GM12878 (cell line): ENCODE data around the gene CNN2. TPM values are rescaled to one million over a fixed set of nuclear protein-coding genes. Genes with fewer than 3 reads are reported as not detected.

Experiments used
- ATAC-seq: fragments of 200-7000 bp; cut with Tn5 transposase; 3 replicates; pipeline ENCODE4 v1.9.1; 2020; ENCODE audit warnings: mild to moderate bottlenecking, moderate library complexity
- BruUV-seq: library from RNA; stranded (reverse); fragments of 400-500 nt; replicated peaks from 2 replicates; lab custom pipeline; 2021; lab: Mats Ljungman, UMichigan
- CTCF ChIA-PET: fragments of 300-600 bp; sonication (Branson Sonifier 250); formaldehyde crosslinking; extraction: SDS; loops from one replicate; lab custom pipeline; 2021; ENCODE audit warnings: inconsistent platforms; lab: Yijun Ruan, JAX
- POLR2A ChIA-PET: fragments of 350-600 bp; formaldehyde crosslinking; extraction: SDS; loops from one replicate; lab custom pipeline; 2021; ENCODE audit warnings: inconsistent platforms; lab: Charles Lee
- RAD21 ChIA-PET: fragments of 300-600 bp; sonication (Branson Sonifier 250); formaldehyde crosslinking; loops from one replicate; lab custom pipeline; 2023; ENCODE audit warnings: antibody characterized with exemption; ENCODE audit not compliant: unreplicated experiment; lab: Charles Lee
- SMC1A ChIA-PET: fragments of 300-600 bp; sonication (Branson Sonifier 250); formaldehyde crosslinking; loops from one replicate; lab custom pipeline; 2023; ENCODE audit not compliant: unreplicated experiment, uncharacterized antibody; lab: Charles Lee
- DNase-seq: peaks from one replicate; pipeline ENCODE4 v3.0.0-alpha.2; 2011; ENCODE audit warnings: low read depth, low spot score
- FAIRE-seq: peaks from 3 replicates; lab custom pipeline; 2011; peaks lifted over from hg19 to GRCh38; lab: Jason Lieb, UNC
- H2AFZ ChIP-seq: 2 replicates; pipeline ENCODE4 v1.6.0; 2011; ENCODE audit warnings: low read depth, low read length, control low read depth; ENCODE audit not compliant: control insufficient read depth
- H3K27ac ChIP-seq: 2 replicates; pipeline ENCODE4 v1.5.1; 2011; ENCODE audit warnings: control low read depth; ENCODE audit not compliant: control insufficient read depth, insufficient read depth
- H3K27me3 ChIP-seq, 2 experiments: replicated peaks in 1 of 2; 2 replicates each; pipeline versions ENCODE4 v1.6.0 to v1.6.1; 2011; ENCODE audit warnings: low read length in 1 of 2; ENCODE audit not compliant: control insufficient read depth in 2 of 2, insufficient read depth in 2 of 2
- H3K36me3 ChIP-seq, 2 experiments: 2 replicates each; pipeline ENCODE4 v1.5.1; 2011; ENCODE audit warnings: low read length in 1 of 2; ENCODE audit not compliant: control insufficient read depth in 2 of 2, insufficient read depth in 2 of 2
- H3K4me1 ChIP-seq: 2 replicates; pipeline ENCODE4 v1.6.1; 2011; ENCODE audit warnings: mild to moderate bottlenecking, low read length, moderate library complexity, mixed read lengths; ENCODE audit not compliant: control insufficient read depth, insufficient read depth
- H3K4me2 ChIP-seq: 2 replicates; pipeline ENCODE4 v1.6.0; 2011; ENCODE audit warnings: control low read depth; ENCODE audit not compliant: control insufficient read depth, insufficient read depth
- H3K4me3 ChIP-seq: fragments of 200-600 bp; sonication (generic); 2 replicates; pipeline ENCODE4 v1.5.1; 2016
- H3K79me2 ChIP-seq: 2 replicates; pipeline ENCODE4 v1.6.0; 2011; ENCODE audit warnings: low read length; ENCODE audit not compliant: control insufficient read depth, insufficient read depth
- H3K9ac ChIP-seq: 2 replicates; pipeline ENCODE4 v1.8.0; 2011; ENCODE audit warnings: low read length, control low read depth, mixed read lengths; ENCODE audit not compliant: control insufficient read depth, insufficient read depth
- H3K9me3 ChIP-seq: replicated peaks from 3 replicates; pipeline ENCODE4 v1.5.1; 2011; ENCODE audit warnings: mild to moderate bottlenecking, low read length; ENCODE audit not compliant: control insufficient read depth, insufficient read depth
- H4K20me1 ChIP-seq: 2 replicates; pipeline ENCODE4 v1.6.0; 2011; ENCODE audit not compliant: control insufficient read depth, insufficient read depth
- EGR1 ChIP-seq, 2 experiments: IDR thresholded peaks; 1 replicate in 1 of 2; 2 replicates in 1 of 2; pipeline ENCODE4 v1.6.1; 2011 to 2012; ENCODE audit warnings: low read depth in 2 of 2, low read length in 2 of 2, borderline replicate concordance in 1 of 2, mild to moderate bottlenecking in 1 of 2, moderate library complexity in 1 of 2
- MEF2A ChIP-seq: IDR thresholded peaks from 2 replicates; pipeline ENCODE4 v1.6.1; 2011; ENCODE audit warnings: low read depth, mild to moderate bottlenecking, low read length, moderate library complexity; ENCODE audit not compliant: insufficient read depth
- RUNX3 ChIP-seq: IDR thresholded peaks from 2 replicates; pipeline ENCODE4 v1.6.1; 2012; ENCODE audit warnings: low read length, inconsistent platforms
- TCF3 ChIP-seq: IDR thresholded peaks from 2 replicates; pipeline ENCODE4 v1.6.1; 2012; ENCODE audit warnings: low read depth, mild to moderate bottlenecking, low read length, borderline replicate concordance; ENCODE audit not compliant: insufficient read depth
- ZNF217 ChIP-seq: fragments of 450-650 bp; IDR thresholded peaks from 2 replicates; pipeline ENCODE4 v1.6.1; 2017; ENCODE audit warnings: antibody characterized with exemption, mild to moderate bottlenecking
- WGBS: methylation state at CpG from one replicate; pipeline ENCODE4 v1.1.6; 2016; ENCODE audit warnings: low lambda C conversion rate; ENCODE audit not compliant: insufficient replicate concordance, insufficient coverage; ENCODE audit errors: missing lambda C conversion rate; 5-methylcytosine and 5-hydroxymethylcytosine counted together
- in situ Hi-C: fragments of 300-500 bp; cut with MboI; formaldehyde crosslinking; loops from 9 replicates; pipeline ENCODE4 v1.14.3; 2018; ENCODE audit warnings: mixed read lengths
- intact Hi-C: fragments of 100-400 bp; cut with micrococcal nuclease; formaldehyde crosslinking; loops from one replicate; pipeline ENCODE4 v1.14.2; 2022; ENCODE audit not compliant: unreplicated experiment
- polyA plus RNA-seq, 11 experiments: library from polyadenylated mRNA; depleted of rRNA in 4 of 11; unstranded in 6 of 11; stranded (reverse) in 5 of 11; fragments of >200 nt; fragmentation: Nextera tagmentation in 4 of 11; fragmentation: Illumina TruSeq in 1 of 11; extraction: Ambion mirVana in 4 of 11; extraction: Trizol in 1 of 11; gene quantifications; 1 replicate in 1 of 11; 2 replicates in 10 of 11; pipeline versions ENCODE4 v1.2.1 to v1.2.3, GENCODE V29; 2011 to 2016; ENCODE audit warnings: inconsistent platforms in 2 of 11, missing spikeins in 2 of 11, low read depth in 1 of 11
- total RNA-seq, 4 experiments: library from RNA; depleted of rRNA in 3 of 4; stranded (reverse); fragments of >200 nt in 3 of 4; fragmentation: Illumina TruSeq in 1 of 4; extraction: Trizol in 1 of 4; gene quantifications; 2 replicates each; pipeline versions ENCODE4 v1.2.1 to v1.2.3, GENCODE V29; 2013 to 2021
- TF ChIP-seq, protein P1 (sequence below): IDR thresholded peaks from 2 replicates; pipeline ENCODE4 v1.6.1; 2011; ENCODE audit warnings: borderline replicate concordance, low read depth, mild to moderate bottlenecking, moderate library complexity, mixed read lengths, low read length; ENCODE audit not compliant: insufficient read depth; ENCODE audit errors: extremely low read length
- TF ChIP-seq, protein P2 (sequence below): fragments of 450-650 bp; IDR thresholded peaks from 2 replicates; pipeline ENCODE4 v1.6.1; 2016; ENCODE audit warnings: mild to moderate bottlenecking, moderate library complexity, borderline replicate concordance
- TF ChIP-seq, protein P3 (sequence below): IDR thresholded peaks from 2 replicates; pipeline ENCODE4 v1.6.1; 2011; ENCODE audit warnings: borderline replicate concordance, low read depth, mild to moderate bottlenecking, moderate library complexity, low read length; ENCODE audit not compliant: insufficient read depth, poor library complexity, severe bottlenecking
- TF ChIP-seq, protein P4 (sequence below): IDR thresholded peaks from 2 replicates; pipeline ENCODE4 v1.6.1; 2011; ENCODE audit warnings: low read depth, low read length, improper control_type of control experiment, borderline replicate concordance
- TF ChIP-seq, protein P5 (sequence below): fragments of 450-650 bp; conservative IDR thresholded peaks from 2 replicates; pipeline ENCODE4 v1.6.1; 2017; ENCODE audit warnings: mild to moderate bottlenecking, moderate library complexity

The CNN2 gene
- total and polyA plus RNA-seq, 10 of the 15 experiments (the other 5 are each of a cell fraction or from before 2014, with no cell fraction given) = 34.7 to 311 (median 172) TPM

DNA sequence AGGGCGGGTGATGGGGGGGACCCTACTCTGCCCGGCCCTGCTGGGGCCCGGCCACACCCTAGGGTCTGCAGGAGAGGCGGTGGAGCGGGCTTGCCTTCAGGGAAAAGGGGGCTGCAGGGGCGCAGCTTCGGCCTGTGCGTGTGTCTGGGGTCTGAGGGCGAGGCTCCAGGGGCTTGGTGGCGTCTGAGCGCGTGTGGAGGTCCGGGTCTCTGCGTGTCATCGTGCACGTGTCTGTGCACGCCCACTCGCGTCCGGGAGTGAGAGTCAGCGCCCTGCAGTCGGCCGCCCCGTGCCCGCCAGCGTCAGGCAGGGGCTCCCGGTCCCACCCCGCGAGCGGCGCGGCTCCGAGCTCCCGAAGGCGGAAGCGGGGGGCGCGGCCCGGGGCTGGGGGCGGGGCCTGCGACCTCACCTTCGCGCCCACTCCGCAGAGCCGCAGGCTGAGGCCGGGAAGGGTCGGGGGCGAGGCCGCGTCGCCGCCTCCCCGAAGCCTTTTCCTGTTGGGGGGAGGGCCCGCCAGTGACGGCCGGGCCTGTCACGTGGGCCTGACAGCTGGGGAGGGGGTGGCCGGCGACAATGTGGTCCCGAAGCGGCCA is 40.4 kb downstream of the CNN2 start, which contains the start of gene ARHGAP45:
Gene ARHGAP45, plus strand, starts transcription at position 420 of the 593 bp plus-strand sequence. CDS start 239 bp downstream, outside the sequence.
- POLR2A ChIA-PET = interaction anchor here (0.7 to 3.0 kb wide), 19 partner anchors 10 to 274 kb away, joined by 3 to 45 read pairs (median 5); partner anchors contain the start of genes ABCA7, CIRBP, CNN2 and GPX4
- H3K27ac ChIP-seq = peak within 1 kb of the TSS; percentile 95
- H3K9ac ChIP-seq = peak within 1 kb of the TSS; percentile 90
- H4K20me1 ChIP-seq = no peaks in the 10 kb centered on the region
- H3K27me3 ChIP-seq = no peaks in the 10 kb centered on the region
- peak; percentile 56 for ATAC-seq
- peak within 1 kb of the TSS; percentile 13; the same call in 1 of the 2 replicates for H2AFZ ChIP-seq
- under 1% methylated on average over 52 of the region's 61 CpGs for WGBS
- SMC1A ChIA-PET = interaction anchor here (0.9 to 2.1 kb wide), 9 partner anchors 9 to 109 kb away, joined by 3 to 12 read pairs (median 4); partner anchors contain the start of gene GPX4
- intact Hi-C loops = no loop called here
- peaks cover 0 to 7% of the 10 kb centered on the region in 2 experiments; a peak in 2 of 4 replicates for H3K36me3 ChIP-seq
- in situ Hi-C loops = no loop called here
- no peak for DNase-seq
- no peaks in the 10 kb centered on the region for H3K9me3 ChIP-seq
- FAIRE-seq = no peak
- H3K4me2 ChIP-seq = peak within 1 kb of the TSS; percentile 85
- H3K4me1 ChIP-seq = peaks cover 17% of the 10 kb centered on the region
- peak within 1 kb of the TSS; percentile 98 for H3K4me3 ChIP-seq
- CTCF ChIA-PET = interaction anchor here (0.8 to 2.2 kb wide), 9 partner anchors 10 to 203 kb away, joined by 3 to 14 read pairs (median 4); no protein-coding TSS in a partner anchor
- RAD21 ChIA-PET = interaction anchor here (1.0 to 2.4 kb wide), 19 partner anchors 9 to 199 kb away, joined by 3 to 19 read pairs (median 5); partner anchors contain the start of genes ABCA7, CNN2 and RNU6-2
- BruUV-seq = no TSS peak
- peaks cover 35% of the 10 kb centered on the region for H3K79me2 ChIP-seq
- TF ChIP-seq EGR1 (IDR thresholded peaks at IDR 0.05; ENCODE audit: borderline replicate concordance in 1 of 2, low read depth in 2 of 2, low read length in 2 of 2) (peak in 1 of 2 experiments; percentile 62; a peak in 2 of 3 replicates), ZNF217 (0 out of 2 replicates have a peak, but pooled peaks have one; percentile 30), TCF3 (0 out of 2 replicates have a peak, but pooled peaks have one; percentile 56), MEF2A (0 out of 2 replicates have a peak, but pooled peaks have one; percentile 11), RUNX3 (peak; percentile 31; the same call in 1 of the 2 replicates)
- TF ChIP-seq, protein P1, sequence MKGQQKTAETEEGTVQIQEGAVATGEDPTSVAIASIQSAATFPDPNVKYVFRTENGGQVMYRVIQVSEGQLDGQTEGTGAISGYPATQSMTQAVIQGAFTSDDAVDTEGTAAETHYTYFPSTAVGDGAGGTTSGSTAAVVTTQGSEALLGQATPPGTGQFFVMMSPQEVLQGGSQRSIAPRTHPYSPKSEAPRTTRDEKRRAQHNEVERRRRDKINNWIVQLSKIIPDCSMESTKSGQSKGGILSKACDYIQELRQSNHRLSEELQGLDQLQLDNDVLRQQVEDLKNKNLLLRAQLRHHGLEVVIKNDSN = peak; percentile 87
- TF ChIP-seq, protein P2, sequence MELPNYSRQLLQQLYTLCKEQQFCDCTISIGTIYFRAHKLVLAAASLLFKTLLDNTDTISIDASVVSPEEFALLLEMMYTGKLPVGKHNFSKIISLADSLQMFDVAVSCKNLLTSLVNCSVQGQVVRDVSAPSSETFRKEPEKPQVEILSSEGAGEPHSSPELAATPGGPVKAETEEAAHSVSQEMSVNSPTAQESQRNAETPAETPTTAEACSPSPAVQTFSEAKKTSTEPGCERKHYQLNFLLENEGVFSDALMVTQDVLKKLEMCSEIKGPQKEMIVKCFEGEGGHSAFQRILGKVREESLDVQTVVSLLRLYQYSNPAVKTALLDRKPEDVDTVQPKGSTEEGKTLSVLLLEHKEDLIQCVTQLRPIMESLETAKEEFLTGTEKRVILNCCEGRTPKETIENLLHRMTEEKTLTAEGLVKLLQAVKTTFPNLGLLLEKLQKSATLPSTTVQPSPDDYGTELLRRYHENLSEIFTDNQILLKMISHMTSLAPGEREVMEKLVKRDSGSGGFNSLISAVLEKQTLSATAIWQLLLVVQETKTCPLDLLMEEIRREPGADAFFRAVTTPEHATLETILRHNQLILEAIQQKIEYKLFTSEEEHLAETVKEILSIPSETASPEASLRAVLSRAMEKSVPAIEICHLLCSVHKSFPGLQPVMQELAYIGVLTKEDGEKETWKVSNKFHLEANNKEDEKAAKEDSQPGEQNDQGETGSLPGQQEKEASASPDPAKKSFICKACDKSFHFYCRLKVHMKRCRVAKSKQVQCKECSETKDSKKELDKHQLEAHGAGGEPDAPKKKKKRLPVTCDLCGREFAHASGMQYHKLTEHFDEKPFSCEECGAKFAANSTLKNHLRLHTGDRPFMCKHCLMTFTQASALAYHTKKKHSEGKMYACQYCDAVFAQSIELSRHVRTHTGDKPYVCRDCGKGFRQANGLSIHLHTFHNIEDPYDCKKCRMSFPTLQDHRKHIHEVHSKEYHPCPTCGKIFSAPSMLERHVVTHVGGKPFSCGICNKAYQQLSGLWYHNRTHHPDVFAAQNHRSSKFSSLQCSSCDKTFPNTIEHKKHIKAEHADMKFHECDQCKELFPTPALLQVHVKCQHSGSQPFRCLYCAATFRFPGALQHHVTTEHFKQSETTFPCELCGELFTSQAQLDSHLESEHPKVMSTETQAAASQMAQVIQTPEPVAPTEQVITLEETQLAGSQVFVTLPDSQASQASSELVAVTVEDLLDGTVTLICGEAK = no peak
- TF ChIP-seq, protein P3, sequence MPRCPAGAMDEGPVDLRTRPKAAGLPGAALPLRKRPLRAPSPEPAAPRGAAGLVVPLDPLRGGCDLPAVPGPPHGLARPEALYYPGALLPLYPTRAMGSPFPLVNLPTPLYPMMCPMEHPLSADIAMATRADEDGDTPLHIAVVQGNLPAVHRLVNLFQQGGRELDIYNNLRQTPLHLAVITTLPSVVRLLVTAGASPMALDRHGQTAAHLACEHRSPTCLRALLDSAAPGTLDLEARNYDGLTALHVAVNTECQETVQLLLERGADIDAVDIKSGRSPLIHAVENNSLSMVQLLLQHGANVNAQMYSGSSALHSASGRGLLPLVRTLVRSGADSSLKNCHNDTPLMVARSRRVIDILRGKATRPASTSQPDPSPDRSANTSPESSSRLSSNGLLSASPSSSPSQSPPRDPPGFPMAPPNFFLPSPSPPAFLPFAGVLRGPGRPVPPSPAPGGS = peak; percentile 8
- TF ChIP-seq, protein P4, sequence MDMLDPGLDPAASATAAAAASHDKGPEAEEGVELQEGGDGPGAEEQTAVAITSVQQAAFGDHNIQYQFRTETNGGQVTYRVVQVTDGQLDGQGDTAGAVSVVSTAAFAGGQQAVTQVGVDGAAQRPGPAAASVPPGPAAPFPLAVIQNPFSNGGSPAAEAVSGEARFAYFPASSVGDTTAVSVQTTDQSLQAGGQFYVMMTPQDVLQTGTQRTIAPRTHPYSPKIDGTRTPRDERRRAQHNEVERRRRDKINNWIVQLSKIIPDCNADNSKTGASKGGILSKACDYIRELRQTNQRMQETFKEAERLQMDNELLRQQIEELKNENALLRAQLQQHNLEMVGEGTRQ = peak; percentile 40
- TF ChIP-seq, protein P5, sequence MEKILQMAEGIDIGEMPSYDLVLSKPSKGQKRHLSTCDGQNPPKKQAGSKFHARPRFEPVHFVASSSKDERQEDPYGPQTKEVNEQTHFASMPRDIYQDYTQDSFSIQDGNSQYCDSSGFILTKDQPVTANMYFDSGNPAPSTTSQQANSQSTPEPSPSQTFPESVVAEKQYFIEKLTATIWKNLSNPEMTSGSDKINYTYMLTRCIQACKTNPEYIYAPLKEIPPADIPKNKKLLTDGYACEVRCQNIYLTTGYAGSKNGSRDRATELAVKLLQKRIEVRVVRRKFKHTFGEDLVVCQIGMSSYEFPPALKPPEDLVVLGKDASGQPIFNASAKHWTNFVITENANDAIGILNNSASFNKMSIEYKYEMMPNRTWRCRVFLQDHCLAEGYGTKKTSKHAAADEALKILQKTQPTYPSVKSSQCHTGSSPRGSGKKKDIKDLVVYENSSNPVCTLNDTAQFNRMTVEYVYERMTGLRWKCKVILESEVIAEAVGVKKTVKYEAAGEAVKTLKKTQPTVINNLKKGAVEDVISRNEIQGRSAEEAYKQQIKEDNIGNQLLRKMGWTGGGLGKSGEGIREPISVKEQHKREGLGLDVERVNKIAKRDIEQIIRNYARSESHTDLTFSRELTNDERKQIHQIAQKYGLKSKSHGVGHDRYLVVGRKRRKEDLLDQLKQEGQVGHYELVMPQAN = peak; percentile 83; the same call in 1 of the 2 replicates
